HG03175 (cell line): Measurements from ENCODE around the gene SMYD5.

Experiments
- ATAC-seq: cut with Tn5 transposase; IDR thresholded peaks from one replicate; pipeline ENCODE4 v1.9.1; 2021; ENCODE audit warnings: mild to moderate bottlenecking, moderate library complexity; ENCODE audit not compliant: unreplicated experiment

Gene SMYD5

DNA sequence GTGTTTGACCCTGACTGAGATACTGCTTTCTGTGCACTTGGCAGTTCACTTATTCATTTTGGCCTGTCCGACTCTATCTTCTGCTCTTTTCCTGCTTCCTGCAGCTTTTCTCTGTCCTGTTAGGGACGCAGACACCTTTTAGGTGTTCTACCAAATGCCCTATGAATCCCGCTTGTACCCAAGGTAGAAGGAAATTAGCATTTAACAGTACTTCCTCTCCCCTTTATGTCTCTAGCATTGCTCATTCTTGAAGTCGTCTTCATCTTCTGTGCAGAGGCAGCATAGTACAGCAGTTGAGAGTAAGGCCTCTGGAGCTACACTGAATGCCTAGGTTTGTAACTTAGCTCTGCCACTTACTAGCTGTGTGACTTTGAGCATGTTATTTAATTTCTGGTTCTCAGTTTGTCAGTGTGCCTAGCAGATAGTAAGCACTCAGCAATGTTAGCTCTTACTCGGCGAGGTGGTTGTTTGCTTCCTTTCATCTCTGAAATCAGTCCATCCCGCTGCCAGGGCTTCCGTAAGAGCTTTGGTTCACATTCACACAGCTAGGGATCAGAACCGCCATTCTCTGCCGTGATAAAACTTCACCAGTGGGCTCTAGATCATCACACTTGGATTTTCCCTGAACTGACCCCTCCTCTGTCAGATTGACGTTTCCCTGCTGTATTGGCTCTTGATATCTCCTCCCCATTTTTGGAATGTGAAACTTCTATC lies 21.4 kb downstream of the SMYD5 start:
- no peak for ATAC-seq

- no peak for ATAC-seq
Observed at GRCh38 chr2:73237168-73237567, 23.1 kb downstream of the SMYD5 start.

GRCh38 chr2:73238149-73238548 lies 24.1 kb downstream of the SMYD5 start:
- ATAC-seq = no peak

DNA sequence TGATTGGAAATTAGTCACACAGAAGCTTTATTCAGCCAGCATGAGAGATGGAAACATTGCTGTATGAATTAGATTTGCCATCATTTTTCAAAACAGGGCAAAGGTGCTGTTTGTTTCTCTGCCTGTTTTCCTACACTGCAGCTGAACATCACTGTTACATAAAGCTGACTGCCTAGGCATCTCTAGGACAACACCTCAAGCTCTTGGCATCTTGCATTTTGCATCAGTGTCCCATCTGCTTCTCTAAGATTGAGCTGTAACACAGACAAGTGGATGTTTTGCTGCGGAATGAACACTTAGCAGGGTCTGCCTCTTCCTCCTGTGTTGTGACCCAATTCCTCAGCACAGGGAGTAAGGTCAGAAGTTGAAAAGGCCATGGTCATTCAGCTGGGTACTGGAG lies 24.9 kb downstream of the SMYD5 start:
- no peak for ATAC-seq

DNA sequence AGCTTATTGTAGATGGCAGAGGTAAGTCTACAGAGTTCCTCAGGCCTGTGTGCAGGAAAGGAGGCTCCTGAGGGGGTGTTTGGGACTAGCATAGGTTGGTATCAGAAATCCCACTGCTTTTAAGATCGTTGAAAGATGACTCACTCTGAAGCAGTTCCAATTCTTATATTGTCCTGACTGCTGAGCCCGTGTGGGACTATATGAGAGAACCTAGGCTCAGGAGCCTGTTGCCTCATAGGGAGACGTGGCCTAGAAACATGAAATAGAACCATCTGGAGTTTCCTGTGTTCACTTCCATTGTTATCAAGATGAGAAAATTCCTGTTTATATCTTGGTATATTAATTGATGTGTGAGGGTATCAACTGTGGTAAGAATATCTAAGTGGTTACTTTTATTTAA lies 25.7 kb downstream of the SMYD5 start:
- no peak for ATAC-seq

- no peak for ATAC-seq
Observed at GRCh38 chr2:73243884-73244570, 30.0 kb downstream of the SMYD5 start.

DNA sequence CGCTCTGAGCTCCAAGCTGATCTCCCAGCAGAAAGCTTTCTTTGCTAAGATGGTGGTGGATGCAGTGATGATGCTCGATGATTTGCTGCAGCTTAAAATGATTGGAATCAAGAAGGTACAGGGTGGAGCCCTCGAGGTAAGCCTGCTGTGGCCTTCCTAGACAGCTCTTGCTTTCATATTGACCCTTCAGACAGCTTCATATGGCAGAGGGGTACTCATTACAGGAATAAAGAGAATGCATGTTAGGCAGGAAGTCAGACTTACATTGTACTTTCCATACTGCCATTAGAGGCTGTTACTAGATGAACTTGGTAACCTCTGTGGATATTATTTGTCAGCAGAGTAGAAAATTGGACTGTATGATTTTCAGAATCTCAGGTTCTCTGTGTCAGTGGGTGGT lies 30.5 kb downstream of the SMYD5 start:
- ATAC-seq = no peak

GRCh38 chr2:73246850-73247249 lies 32.8 kb downstream of the SMYD5 start:
- no peak for ATAC-seq

DNA sequence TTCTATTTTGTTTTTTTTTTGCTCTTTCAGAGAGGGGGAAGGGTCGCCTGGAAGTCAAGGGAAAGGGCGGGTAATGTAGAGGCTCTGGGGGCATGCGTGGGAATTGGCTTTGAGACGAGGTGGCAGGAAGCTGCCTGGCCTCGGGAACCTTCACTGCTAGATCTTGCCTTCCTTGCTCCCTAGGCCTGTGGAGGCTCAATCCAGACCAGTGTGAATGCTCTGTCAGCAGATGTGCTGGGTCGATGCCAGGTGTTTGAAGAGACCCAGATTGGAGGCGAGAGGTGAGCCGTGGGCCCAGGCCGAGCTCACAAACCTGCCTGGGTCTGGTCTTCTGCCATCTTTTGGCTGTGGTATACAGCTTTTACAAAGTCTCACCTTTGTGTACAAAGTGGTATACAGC lies 35.6 kb downstream of the SMYD5 start:
- no peak for ATAC-seq

DNA sequence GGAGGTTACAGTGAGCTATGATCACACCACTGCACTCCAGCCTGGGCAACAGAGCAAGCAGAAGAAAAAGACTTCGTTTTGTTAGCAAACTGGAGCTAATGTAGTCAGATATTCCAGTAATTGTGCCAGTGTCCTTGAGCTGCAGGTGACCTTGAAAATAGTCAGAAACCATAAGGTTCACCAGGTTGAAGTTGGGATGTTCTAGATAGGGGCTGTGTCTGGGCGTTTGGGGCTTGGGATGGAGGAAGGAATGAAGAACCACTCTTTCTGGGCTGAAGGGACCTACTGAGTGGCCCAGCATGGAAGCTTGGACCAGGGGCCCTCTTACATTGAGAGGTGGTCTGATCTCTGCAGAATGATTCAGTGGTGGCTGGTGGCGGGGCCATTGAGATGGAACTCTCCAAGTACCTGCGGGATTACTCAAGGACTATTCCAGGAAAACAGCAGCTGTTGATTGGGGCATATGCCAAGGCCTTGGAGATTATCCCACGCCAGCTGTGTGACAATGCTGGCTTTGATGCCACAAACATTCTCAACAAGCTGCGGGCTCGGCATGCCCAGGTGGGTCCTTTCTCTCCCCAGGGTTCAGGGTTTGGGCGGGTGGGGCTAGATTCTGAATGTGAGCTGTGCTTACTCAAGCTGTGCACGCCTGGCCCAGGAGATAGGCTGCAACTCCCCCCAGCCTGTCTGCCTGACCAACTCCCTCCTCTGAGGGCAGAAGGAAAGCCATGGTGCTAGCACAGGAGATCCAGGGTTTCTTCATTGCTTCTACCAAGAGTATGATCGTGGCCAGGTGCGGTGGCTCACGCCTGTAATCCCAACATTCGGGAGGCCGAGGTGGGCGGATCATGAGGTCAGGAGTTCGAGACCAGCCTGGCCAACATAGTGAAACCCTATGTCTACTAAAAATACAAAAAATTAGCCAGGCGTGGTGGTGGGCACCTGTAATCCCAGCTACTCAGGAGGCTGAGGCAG lies 37.1 kb downstream of the SMYD5 start:
- ATAC-seq = no peak

- no peak for ATAC-seq
Observed at GRCh38 chr2:73252238-73253027, 38.4 kb downstream of the SMYD5 start.

DNA sequence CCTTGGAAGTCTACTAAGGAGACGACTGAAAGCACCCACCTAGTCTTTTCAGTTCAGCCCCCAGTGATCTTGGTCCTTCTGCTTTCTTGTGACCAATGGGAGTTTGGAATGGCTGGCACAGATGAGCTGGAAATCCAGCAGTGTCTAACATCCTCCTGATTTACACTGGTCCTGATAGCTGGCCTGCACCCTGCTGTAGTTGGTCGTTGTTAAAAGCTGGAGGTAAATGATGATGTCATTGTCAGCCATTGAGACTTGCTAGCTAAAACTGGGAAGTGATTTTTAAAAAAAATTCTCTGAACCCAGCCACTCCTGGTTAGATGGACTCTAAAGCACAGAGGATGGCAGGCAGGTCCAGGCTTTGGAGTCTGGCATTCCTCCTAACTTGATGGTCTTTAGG lies 39.4 kb downstream of the SMYD5 start:
- ATAC-seq = no peak

DNA sequence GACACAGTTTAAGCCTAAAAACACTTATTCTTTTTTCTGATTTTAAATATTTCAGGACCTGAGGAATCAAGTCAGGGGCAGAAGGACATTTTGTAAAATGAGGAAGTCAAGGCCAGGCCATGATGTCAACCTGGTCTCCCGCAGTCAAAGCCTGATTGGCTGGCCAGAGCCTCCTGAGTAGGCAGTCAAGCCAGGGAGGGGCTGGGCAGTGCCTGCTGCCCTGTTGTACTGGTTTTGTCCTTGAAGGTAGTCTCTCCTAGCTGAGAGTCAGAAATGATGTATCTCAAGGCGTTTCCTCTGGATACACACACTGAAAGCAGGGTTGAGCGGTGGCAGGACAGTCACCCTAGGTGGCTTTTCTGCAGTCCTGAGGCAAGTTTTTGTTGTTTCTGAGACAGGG lies 39.9 kb downstream of the SMYD5 start:
- no peak for ATAC-seq

- ATAC-seq = no peak
Observed at GRCh38 chr2:73254343-73255006, 40.4 kb downstream of the SMYD5 start.

- no peak for ATAC-seq
Observed at GRCh38 chr2:73255007-73255644, 41.1 kb downstream of the SMYD5 start.

GRCh38 chr2:73255907-73256617 lies 42.0 kb downstream of the SMYD5 start:
- ATAC-seq = no peak

GRCh38 chr2:73256618-73256922 lies 42.5 kb downstream of the SMYD5 start:
- no peak for ATAC-seq

- no peak for ATAC-seq
Observed at GRCh38 chr2:73257021-73257420, 43.0 kb downstream of the SMYD5 start.

- ATAC-seq = no peak
Observed at GRCh38 chr2:73257425-73258125, 43.5 kb downstream of the SMYD5 start.
